ENCODE results near the gene CEACAM8. TPM values are rescaled to one million over a fixed set of nuclear protein-coding genes. Genes with fewer than 3 reads are reported as not detected.
"Not testable (repeated sequence)": the region's sequence is repeated elsewhere in the genome, so short reads cannot be mapped to it uniquely, and the experiment has no call there.

CEACAM8 gene
- total RNA-seq, 1 experiment from 2014 or later = not detected

- DNase-seq (ENCODE audit: low read depth) = no peak
Observed at GRCh38 chr19:42544146-42544545, 50.6 kb downstream of the CEACAM8 start.

GRCh38 chr19:42542791-42543190 is 51.9 kb downstream of the CEACAM8 start:
- no peak for DNase-seq (ENCODE audit: low read depth)

GRCh38 chr19:42540071-42540553 is 54.6 kb downstream of the CEACAM8 start:
- DNase-seq (ENCODE audit: low read depth) = peak; percentile 17

DNA sequence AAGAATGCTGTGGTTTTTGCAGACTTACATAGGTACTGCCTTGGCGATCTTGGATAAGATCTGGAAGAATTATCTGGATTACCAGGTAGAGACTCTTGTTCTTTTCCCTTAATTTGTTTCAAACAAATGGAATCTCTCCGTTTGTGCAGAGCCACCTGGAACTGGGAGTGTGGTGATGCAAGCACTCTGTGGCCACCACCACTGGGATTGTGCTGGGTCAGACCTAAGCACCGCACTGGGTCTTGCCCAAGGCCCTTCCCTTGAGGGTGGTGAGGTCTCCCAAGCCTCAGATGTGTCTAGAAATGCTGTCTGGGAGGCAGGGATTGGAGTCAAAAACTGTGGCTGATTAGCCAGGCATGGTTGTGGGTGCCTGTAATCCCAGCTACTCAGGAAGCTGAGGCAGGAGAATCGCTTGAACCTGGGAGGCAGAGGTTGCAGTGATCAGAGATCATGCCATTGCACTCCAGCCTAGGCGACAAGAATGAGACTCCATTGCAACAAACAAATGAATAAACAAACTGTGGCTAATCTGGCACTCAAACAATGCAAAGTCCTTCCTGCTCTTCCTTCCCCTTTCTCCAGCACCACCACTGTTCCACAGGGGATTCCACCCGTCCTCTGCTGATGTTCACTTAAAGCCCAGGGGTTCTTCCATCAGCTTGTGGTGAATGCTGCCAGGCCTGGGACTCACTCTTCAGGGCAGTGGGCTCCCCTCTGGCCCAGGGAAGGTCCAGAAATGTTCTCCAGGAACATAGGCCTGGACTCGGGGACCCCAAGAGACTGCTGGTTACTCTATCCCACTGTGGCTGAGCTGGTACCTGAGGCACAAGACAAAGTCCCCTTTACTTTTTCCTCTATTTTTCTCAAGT is 55.6 kb downstream of the CEACAM8 start:
- no peak for DNase-seq (ENCODE audit: low read depth)

DNA sequence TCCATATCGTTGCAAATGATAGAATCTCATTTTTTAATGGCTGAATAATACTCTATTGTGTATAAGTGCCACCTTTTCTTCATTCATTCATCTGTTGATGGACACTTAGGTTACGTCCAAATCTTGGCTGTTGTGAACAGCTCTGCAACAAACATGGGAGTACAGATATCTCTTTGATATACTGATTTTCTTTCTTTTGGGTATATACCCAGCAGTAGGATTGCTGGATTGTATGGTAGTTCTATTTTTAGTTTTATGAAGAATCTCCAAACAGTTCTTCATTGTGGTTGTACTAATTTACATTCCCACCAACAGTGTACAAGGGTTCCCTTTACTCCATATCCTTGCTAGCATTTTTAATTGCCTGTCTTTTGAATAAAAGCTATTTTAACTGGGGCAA is 59.4 kb downstream of the CEACAM8 start:
- DNase-seq (ENCODE audit: low read depth) = not testable (repeated sequence)

DNA sequence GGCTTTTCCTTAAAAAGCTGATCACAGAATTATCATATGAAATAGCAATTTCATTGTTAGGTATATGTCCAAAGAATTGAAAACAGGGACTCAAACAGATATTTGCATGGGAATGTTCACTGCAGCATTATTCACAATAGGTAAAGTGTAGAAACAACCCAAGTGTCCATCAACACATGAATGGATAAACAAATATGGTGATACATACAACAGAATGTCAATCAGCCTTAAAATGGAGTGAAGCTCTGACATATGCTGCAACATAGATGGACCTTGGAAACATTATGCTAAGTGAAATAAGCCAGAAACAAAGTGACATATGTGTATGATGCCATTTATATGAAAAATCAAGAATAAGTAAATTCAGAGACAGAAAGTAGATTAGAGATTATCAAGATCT is 60.3 kb downstream of the CEACAM8 start:
- DNase-seq (ENCODE audit: low read depth) = no peak

DNA sequence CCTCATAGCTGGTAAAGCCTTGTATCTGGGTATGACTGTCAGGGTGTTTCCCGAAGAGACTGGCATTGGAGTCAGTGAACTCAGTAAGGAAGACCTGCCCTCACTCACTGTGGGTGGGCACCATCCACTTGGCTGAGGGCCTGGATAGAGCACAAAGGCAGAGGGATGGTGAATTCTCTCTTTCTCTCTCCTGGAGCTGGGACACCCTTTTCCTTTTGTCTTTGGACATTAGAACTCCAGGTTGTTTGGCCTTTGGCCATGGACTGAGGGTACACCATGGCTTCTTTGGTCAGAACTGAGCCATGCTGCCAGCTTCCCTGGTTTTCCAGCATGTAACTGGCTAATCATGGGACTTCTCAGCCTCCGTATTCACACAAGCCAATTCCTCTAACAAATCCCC is 61.8 kb downstream of the CEACAM8 start:
- no peak for DNase-seq (ENCODE audit: low read depth)

GRCh38 chr19:42531313-42531712 is 63.4 kb downstream of the CEACAM8 start:
- DNase-seq (ENCODE audit: low read depth) = no peak

Other genes starting within 250 kb of the CEACAM8 start
- gene CNFN, start 204.6 kb downstream of the CEACAM8 start, total RNA-seq (2014; rRNA removed) = not detected in 2 replicates
- 2.8 and 3.6 TPM in 2 replicates for gene LIPE, start 167.5 kb downstream of the CEACAM8 start, total RNA-seq (2014; rRNA removed)
- gene CXCL17, start 152.0 kb downstream of the CEACAM8 start, total RNA-seq (2014; rRNA removed) = not detected in 2 replicates
- not detected in 2 replicates for gene CEACAM1, start 66.4 kb downstream of the CEACAM8 start, total RNA-seq (2014; rRNA removed)
- not detected in 2 replicates for gene PSG3, start 145.6 kb upstream of the CEACAM8 start, total RNA-seq (2014; rRNA removed)
- gene PSG8, start 170.8 kb upstream of the CEACAM8 start, total RNA-seq (2014; rRNA removed) = not detected in 2 replicates